Measurements from ENCODE around the gene SLC44A5. TPM values are rescaled to one million over a fixed set of nuclear protein-coding genes. Genes with fewer than 3 reads are reported as not detected.
A peak's percentile ranks its signal among the peaks of the same experiment; 100 is the strongest.

Gene SLC44A5
- total RNA-seq, 1 donor from 2014 or later: 4.1 TPM

DNA sequence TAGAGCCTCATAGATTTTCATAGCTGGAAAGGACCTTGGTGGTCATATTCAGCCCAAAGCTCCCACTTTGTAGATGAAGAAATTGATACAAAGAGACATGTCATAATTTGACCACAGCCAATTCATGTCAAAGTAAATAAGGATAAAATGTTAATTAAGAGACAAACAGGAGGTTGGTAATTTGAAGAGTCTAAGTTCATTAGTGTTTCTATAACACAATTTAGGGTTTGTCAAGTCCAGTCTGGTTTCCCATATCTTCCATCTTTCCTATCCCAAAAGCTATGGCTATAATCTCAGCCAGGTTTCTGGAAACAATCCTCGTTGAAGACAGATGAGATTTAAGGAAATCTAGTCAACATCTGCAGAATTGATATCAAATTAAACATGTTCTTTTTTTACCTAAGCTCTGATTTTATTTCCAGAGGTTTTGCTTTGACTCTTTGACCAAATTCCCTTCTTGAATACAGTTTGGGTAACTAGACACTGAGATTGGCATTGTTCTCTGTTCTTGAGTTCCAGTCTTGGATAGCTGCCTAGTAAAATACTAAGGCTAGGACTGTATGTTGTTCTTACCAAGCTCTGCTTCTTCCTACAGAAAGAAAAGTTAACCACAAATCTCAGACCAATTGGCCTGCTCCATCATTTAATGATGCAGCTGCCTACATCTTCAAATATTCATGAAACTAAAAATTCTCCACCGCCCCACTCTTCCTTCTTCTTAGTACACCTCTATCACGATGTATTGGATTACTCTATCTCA, 62.0 kb downstream of the SLC44A5 start:
- no peak for TF ChIP-seq CTCF (IDR thresholded peaks at IDR 0.05; ENCODE audit: unreplicated experiment)
- H3K4me3 Mint-ChIP-seq: no peak overlapping the region
- H3K9me3 Mint-ChIP-seq: peaks cover 6% of the 10 kb centered on the region
- H3K36me3 Mint-ChIP-seq: no peaks in the 10 kb centered on the region
- peaks cover 5% of the 10 kb centered on the region for H3K27me3 Mint-ChIP-seq (ENCODE audit: low read depth)
- H3K27ac Mint-ChIP-seq: no peak overlapping the region
- no peak for DNase-seq (ENCODE audit: low spot score in 2 of 2, unreplicated experiment in 2 of 2)
- H3K4me1 Mint-ChIP-seq: no peaks in the 10 kb centered on the region

DNA sequence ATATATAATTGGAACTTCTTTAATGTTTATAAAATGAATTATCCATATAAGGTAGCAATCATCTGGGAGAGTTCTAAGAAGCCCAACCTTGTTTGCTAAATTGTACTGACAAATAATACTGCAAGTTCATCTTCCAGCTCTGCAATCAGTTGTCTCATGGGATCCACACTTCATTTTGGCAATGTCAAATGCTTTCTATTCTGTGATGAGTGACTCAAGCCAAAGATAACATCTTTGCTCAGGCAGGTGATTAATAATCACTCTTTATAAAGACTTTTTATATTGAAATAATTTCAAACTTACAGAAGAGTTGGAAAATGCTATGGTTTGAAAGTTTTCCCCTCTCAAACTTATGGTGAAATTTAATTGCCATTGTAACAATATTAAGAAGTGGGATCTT, 67.2 kb downstream of the SLC44A5 start:
- Mint-ChIP-seq H3K4me3 (no peak overlapping the region), H3K27ac (no peak overlapping the region), H3K9me3 (peaks cover 6% of the 10 kb centered on the region), H3K4me1 (peaks cover 26% of the 10 kb centered on the region), H3K36me3 (no peaks in the 10 kb centered on the region), H3K27me3 (ENCODE audit: low read depth) (peaks cover 1% of the 10 kb centered on the region)
- no peak for TF ChIP-seq CTCF (IDR thresholded peaks at IDR 0.05; ENCODE audit: unreplicated experiment)
- no peak for DNase-seq (ENCODE audit: low spot score in 2 of 2, unreplicated experiment in 2 of 2)

DNA sequence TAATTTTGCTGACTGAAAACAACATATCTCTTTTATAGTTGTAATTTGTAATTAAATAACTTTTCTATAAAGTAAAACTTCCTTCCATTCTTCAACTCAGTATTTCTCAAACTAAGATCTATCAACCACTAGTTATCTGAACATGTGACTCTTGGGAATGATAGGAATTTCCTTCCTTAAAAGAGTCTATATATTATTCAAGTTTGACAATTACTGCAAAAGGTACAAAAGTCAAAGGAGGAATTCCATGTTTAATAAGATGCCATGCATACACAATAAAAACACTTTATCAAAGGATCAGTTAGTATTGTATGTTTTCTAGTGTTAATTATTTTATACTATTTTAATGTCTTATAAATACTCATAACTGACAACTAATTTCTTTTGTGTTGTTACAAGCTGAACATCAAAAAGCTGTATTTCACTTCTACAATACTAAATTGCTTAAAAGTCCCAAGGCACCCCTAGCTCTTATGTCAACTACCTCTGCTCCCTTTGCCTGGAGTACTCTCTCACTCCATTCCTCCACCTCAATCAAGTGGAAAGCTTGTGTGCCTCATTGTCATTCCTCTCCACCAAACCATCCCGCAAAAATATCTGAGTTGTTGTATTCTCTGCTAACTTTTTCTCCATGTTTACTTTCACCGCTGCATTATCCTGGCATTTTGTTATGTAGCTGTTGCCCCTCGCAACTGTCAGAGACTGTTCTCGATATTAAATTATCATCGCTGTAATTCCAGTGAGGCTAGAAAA, 67.9 kb downstream of the SLC44A5 start:
- Mint-ChIP-seq H3K4me1 (peaks cover 26% of the 10 kb centered on the region), H3K9me3 (peaks cover 6% of the 10 kb centered on the region), H3K4me3 (no peak overlapping the region), H3K27ac (peak overlapping the region; percentile 29), H3K36me3 (no peaks in the 10 kb centered on the region), H3K27me3 (ENCODE audit: low read depth) (no peaks in the 10 kb centered on the region)
- no peak for DNase-seq (ENCODE audit: low spot score in 2 of 2, unreplicated experiment in 2 of 2)
- no peak for TF ChIP-seq CTCF (IDR thresholded peaks at IDR 0.05; ENCODE audit: unreplicated experiment)

DNA sequence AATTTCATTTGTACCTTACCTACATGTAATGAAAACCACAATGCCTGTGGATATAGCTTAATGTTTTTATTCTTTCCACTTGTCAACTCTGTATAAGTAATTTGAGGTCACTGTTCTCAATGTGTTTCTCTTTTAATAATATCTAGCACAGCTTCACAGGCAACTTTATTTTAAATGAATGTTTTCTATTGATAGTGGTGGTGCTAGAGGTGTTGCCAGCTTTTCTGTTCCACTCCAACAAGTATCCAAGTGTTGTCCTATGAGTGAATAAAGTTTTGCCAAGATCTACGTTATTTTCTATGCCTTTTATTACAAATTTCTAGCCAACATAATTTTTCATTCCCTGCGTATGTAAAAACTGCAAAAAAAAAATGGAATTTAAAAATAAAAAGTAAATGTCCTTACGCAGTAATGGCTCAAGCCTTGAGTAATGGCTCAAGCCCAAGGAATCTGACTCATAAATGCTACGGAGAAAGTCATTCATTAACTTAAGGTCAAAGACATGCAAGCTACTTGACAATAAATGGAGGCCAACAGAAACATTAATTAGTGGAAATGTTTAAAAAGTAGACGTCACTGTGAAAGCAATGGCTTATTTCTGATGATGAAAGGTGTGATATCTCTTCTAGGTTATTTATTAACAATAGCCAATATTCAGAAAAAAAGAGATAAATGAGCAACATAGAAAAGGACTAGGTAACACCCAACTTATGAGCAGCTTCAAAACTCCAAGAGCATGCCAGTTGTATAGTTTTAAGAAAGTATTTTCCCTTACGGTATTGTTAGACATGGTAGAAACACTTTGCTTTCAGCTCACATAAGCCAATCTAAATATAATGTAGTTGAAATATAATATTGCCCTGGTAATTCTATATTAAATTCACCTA, 71.4 kb downstream of the SLC44A5 start:
- Mint-ChIP-seq H3K27me3 (ENCODE audit: low read depth) (no peaks in the 10 kb centered on the region), H3K4me3 (no peak overlapping the region), H3K36me3 (no peaks in the 10 kb centered on the region), H3K9me3 (peaks cover 3% of the 10 kb centered on the region), H3K27ac (no peak overlapping the region), H3K4me1 (peaks cover 26% of the 10 kb centered on the region)
- no peak for TF ChIP-seq CTCF (IDR thresholded peaks at IDR 0.05; ENCODE audit: unreplicated experiment)
- no peak for DNase-seq (ENCODE audit: low spot score in 2 of 2, unreplicated experiment in 2 of 2)

DNA sequence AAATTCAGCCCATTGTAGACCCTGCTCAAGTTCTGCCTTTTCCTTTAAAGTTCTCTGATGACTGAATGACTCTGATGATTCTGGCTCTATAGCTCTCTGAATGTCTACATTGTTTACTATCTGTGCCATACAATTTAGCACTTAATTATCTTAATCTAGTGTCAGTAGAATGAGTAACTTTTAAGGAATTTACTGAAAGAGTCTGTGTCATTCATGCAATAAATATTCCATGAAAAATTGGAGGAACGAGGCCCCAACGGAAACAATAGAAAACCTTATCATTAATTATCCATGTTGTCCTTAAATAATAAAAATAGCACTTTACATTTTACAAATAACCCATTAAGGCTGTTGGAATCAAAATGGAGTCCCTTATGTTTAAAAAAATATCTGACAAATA, 77.8 kb downstream of the SLC44A5 start:
- no peak overlapping the region for H3K4me3 Mint-ChIP-seq
- H3K9me3 Mint-ChIP-seq: peaks cover 3% of the 10 kb centered on the region
- no peak for TF ChIP-seq CTCF (IDR thresholded peaks at IDR 0.05; ENCODE audit: unreplicated experiment)
- no peak for DNase-seq (ENCODE audit: low spot score in 2 of 2, unreplicated experiment in 2 of 2)
- no peak overlapping the region for H3K27ac Mint-ChIP-seq
- no peaks in the 10 kb centered on the region for H3K27me3 Mint-ChIP-seq (ENCODE audit: low read depth)
- H3K4me1 Mint-ChIP-seq: peaks cover 2% of the 10 kb centered on the region
- no peaks in the 10 kb centered on the region for H3K36me3 Mint-ChIP-seq
